ENCODE measurements around the gene LDLRAP1. TPM values are rescaled to one million over a fixed set of nuclear protein-coding genes. Genes with fewer than 3 reads are reported as not detected.

LDLRAP1 gene
- total RNA-seq, 1 experiment from 2014 or later = 26.0 TPM

DNA sequence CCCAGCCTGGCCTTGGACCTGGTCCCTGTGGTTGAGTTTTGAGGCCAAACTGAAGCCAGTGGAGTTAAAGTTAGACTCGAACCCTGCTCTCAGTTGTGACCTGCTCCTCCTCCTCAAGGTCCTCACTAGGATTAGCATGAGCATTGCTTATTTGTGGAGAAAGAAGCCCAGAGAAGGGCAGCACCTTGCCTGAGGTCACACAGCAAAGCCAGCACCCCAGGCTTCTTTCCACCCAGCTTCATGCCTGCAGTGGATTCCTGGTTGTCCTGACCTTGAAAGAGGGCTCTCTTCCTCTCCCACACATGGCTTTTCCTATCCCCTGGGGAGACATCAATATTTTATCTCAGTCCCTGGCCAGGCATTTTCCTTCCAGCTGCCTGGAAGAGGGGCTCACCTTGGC is 2.8 kb downstream of the LDLRAP1 start:
- ChIA-PET RAD21 (ENCODE audit: low non-redundant PET in 1 of 2, low total read pairs in 2 of 2, uncharacterized antibody in 2 of 2, unreplicated experiment in 2 of 2) (no interaction called here), POLR2A (no interaction called here), CTCF (no interaction called here)
- Histone ChIP-seq H3K27ac (ENCODE audit: low read depth, low read length) (no peak overlapping the region), H3K9me3 (ENCODE audit: control insufficient read depth in 1 of 2, insufficient read depth in 1 of 2, low read depth in 1 of 2, low read length in 2 of 2) (no peaks in the 10 kb centered on the region), H3K4me2 (ENCODE audit: low read length) (no peak overlapping the region), H3K4me1 (ENCODE audit: control insufficient read depth in 1 of 2, insufficient read depth in 2 of 2, low read length in 2 of 2) (peaks cover 41 to 59% of the 10 kb centered on the region in 2 experiments), H2AFZ (ENCODE audit: low read depth, low read length, poor library complexity, severe bottlenecking) (no peak overlapping the region), H3K4me3 (replicated peaks in 1 of 2; ENCODE audit: low read depth in 1 of 2, low read length in 2 of 2) (no peak overlapping the region), H3K9ac (ENCODE audit: low read length) (no peak overlapping the region), H3K9me2 (ENCODE audit: insufficient read depth) (no peaks in the 10 kb centered on the region), H3K79me2 (ENCODE audit: insufficient read depth, low read length) (peaks cover 40% of the 10 kb centered on the region), H3K27me3 (ENCODE audit: insufficient read depth, low read length) (no peaks in the 10 kb centered on the region), H4K20me1 (ENCODE audit: insufficient read depth) (no peaks in the 10 kb centered on the region; the same call in 1 of the 2 replicates), H3K36me3 (ENCODE audit: control insufficient read depth in 1 of 2, insufficient read depth in 2 of 2, low read length in 2 of 2) (no peaks in the 10 kb centered on the region)
- DNase-seq (ENCODE audit: low read depth, low spot score) (no peak), ATAC-seq (no peak)
- no TSS peak for BruUV-seq (replicated peaks)
- TF ChIP-seq EZH2phosphoT487 (IDR thresholded peaks at IDR 0.05; ENCODE audit: borderline replicate concordance) = no peak
- TF ChIP-seq EZH2 (IDR thresholded peaks at IDR 0.05) = no peak
- no peak for TF ChIP-seq POLR2AphosphoS5 (IDR thresholded peaks at IDR 0.05; ENCODE audit: low read depth, low read length)
- no peak for TF ChIP-seq FOSL1 (IDR thresholded peaks at IDR 0.05; ENCODE audit: low read depth)
- TF ChIP-seq, protein P1, sequence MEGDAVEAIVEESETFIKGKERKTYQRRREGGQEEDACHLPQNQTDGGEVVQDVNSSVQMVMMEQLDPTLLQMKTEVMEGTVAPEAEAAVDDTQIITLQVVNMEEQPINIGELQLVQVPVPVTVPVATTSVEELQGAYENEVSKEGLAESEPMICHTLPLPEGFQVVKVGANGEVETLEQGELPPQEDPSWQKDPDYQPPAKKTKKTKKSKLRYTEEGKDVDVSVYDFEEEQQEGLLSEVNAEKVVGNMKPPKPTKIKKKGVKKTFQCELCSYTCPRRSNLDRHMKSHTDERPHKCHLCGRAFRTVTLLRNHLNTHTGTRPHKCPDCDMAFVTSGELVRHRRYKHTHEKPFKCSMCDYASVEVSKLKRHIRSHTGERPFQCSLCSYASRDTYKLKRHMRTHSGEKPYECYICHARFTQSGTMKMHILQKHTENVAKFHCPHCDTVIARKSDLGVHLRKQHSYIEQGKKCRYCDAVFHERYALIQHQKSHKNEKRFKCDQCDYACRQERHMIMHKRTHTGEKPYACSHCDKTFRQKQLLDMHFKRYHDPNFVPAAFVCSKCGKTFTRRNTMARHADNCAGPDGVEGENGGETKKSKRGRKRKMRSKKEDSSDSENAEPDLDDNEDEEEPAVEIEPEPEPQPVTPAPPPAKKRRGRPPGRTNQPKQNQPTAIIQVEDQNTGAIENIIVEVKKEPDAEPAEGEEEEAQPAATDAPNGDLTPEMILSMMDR (IDR thresholded peaks at IDR 0.05 in 2 of 3, conservative IDR thresholded peaks at IDR 0.05 in 1 of 3; ENCODE audit: borderline replicate concordance in 1 of 3, insufficient read depth in 1 of 3, low read depth in 2 of 3, low read length in 2 of 3) = no peak
- TF ChIP-seq CEBPB (IDR thresholded peaks at IDR 0.05; ENCODE audit: low read depth) = no peak
- TF ChIP-seq EGR1 (IDR thresholded peaks at IDR 0.05; ENCODE audit: low read depth) = no peak
- TF ChIP-seq SP1 (IDR thresholded peaks at IDR 0.05; ENCODE audit: low read depth) = no peak
- TF ChIP-seq ELF1 (IDR thresholded peaks at IDR 0.05; ENCODE audit: borderline replicate concordance, low read depth) = no peak
- no peak for TF ChIP-seq POLR2A (IDR thresholded peaks at IDR 0.05; ENCODE audit: borderline replicate concordance, extremely low read depth, insufficient read depth, insufficient read length)
- no peak for TF ChIP-seq CBX3 (IDR thresholded peaks at IDR 0.05; ENCODE audit: low read depth)
- TF ChIP-seq, protein P2, sequence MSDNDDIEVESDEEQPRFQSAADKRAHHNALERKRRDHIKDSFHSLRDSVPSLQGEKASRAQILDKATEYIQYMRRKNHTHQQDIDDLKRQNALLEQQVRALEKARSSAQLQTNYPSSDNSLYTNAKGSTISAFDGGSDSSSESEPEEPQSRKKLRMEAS (IDR thresholded peaks at IDR 0.05) = no peak
- no peak for TF ChIP-seq ZNF274 (IDR thresholded peaks at IDR 0.05; ENCODE audit: low read depth, low read length)
- no peak for TF ChIP-seq SRF (IDR thresholded peaks at IDR 0.05; ENCODE audit: low read depth)
- TF ChIP-seq, protein P3, sequence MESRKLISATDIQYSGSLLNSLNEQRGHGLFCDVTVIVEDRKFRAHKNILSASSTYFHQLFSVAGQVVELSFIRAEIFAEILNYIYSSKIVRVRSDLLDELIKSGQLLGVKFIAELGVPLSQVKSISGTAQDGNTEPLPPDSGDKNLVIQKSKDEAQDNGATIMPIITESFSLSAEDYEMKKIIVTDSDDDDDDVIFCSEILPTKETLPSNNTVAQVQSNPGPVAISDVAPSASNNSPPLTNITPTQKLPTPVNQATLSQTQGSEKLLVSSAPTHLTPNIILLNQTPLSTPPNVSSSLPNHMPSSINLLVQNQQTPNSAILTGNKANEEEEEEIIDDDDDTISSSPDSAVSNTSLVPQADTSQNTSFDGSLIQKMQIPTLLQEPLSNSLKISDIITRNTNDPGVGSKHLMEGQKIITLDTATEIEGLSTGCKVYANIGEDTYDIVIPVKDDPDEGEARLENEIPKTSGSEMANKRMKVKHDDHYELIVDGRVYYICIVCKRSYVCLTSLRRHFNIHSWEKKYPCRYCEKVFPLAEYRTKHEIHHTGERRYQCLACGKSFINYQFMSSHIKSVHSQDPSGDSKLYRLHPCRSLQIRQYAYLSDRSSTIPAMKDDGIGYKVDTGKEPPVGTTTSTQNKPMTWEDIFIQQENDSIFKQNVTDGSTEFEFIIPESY (IDR thresholded peaks at IDR 0.05; ENCODE audit: extremely low read depth, insufficient replicate concordance, low read length) = no peak
- no peak for TF ChIP-seq TCF7L2 (IDR thresholded peaks at IDR 0.05; ENCODE audit: borderline replicate concordance, extremely low read depth, insufficient read depth, insufficient read length)
- TF ChIP-seq, protein P4, sequence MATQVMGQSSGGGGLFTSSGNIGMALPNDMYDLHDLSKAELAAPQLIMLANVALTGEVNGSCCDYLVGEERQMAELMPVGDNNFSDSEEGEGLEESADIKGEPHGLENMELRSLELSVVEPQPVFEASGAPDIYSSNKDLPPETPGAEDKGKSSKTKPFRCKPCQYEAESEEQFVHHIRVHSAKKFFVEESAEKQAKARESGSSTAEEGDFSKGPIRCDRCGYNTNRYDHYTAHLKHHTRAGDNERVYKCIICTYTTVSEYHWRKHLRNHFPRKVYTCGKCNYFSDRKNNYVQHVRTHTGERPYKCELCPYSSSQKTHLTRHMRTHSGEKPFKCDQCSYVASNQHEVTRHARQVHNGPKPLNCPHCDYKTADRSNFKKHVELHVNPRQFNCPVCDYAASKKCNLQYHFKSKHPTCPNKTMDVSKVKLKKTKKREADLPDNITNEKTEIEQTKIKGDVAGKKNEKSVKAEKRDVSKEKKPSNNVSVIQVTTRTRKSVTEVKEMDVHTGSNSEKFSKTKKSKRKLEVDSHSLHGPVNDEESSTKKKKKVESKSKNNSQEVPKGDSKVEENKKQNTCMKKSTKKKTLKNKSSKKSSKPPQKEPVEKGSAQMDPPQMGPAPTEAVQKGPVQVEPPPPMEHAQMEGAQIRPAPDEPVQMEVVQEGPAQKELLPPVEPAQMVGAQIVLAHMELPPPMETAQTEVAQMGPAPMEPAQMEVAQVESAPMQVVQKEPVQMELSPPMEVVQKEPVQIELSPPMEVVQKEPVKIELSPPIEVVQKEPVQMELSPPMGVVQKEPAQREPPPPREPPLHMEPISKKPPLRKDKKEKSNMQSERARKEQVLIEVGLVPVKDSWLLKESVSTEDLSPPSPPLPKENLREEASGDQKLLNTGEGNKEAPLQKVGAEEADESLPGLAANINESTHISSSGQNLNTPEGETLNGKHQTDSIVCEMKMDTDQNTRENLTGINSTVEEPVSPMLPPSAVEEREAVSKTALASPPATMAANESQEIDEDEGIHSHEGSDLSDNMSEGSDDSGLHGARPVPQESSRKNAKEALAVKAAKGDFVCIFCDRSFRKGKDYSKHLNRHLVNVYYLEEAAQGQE (IDR thresholded peaks at IDR 0.05; ENCODE audit: low read depth) = no peak
- TF ChIP-seq, protein P5, sequence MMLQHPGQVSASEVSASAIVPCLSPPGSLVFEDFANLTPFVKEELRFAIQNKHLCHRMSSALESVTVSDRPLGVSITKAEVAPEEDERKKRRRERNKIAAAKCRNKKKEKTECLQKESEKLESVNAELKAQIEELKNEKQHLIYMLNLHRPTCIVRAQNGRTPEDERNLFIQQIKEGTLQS (IDR thresholded peaks at IDR 0.05) = no peak
- TF ChIP-seq SIN3A (IDR thresholded peaks at IDR 0.05; ENCODE audit: low read depth) = no peak
- intact Hi-C loops (cut with micrococcal nuclease) = loop anchor here (10.0 kb wide), 1 partner anchor 449 kb away; the partner anchor contains the start of gene PAFAH2

All from HCT116 (cell line).